H1 (cell line): ENCODE data around the gene MUC4. TPM values are rescaled to one million over a fixed set of nuclear protein-coding genes. Genes with fewer than 3 reads are reported as not detected.

ENCODE experiments used
- GTF2F1 ChIP-seq: IDR thresholded peaks from 2 replicates; pipeline ENCODE4 v1.6.1; 2012; ENCODE audit warnings: low read depth, low read length, improper control_type of control experiment, borderline replicate concordance
- RAD21 ChIP-seq, 2 experiments: IDR thresholded peaks in 1 of 2; conservative IDR thresholded peaks in 1 of 2; 2 replicates each; pipeline ENCODE4 v1.6.1; 2011; ENCODE audit warnings: low read depth in 2 of 2, low read length in 2 of 2, improper control_type of control experiment in 1 of 2, inconsistent platforms in 1 of 2, mild to moderate bottlenecking in 1 of 2, moderate library complexity in 1 of 2
- SIX5 ChIP-seq: IDR thresholded peaks from 2 replicates; pipeline ENCODE4 v1.6.1; 2011; ENCODE audit warnings: mild to moderate bottlenecking, low read depth, low read length
- TEAD4 ChIP-seq: IDR thresholded peaks from 2 replicates; pipeline ENCODE4 v1.6.1; 2012; ENCODE audit warnings: low read depth, low read length, inconsistent platforms, mixed read lengths
- polyA plus RNA-seq, 7 experiments: library from polyadenylated mRNA; depleted of rRNA in 3 of 7; stranded (reverse) in 5 of 7; unstranded in 2 of 7; fragments of >200 nt in 5 of 7; fragments of 200-250 nt in 2 of 7; gene quantifications; 1 replicate in 5 of 7; 2 replicates in 1 of 7; 4 replicates in 1 of 7; pipeline versions ENCODE4 v1.2.1 to v1.2.3, GENCODE V29; 2011 to 2013; ENCODE audit warnings: missing spikeins in 2 of 7, mixed read lengths in 2 of 7
- total RNA-seq: library from RNA; stranded (reverse); fragmentation: NEBNext Ultra II Directional; extraction: Animal tissue kit (Norgen Biotek cat#: 25700); gene quantifications from 2 replicates; pipeline ENCODE4 v1.2.1, GENCODE V29; 2021
- TF ChIP-seq, protein P1 (sequence below): IDR thresholded peaks from 2 replicates; pipeline ENCODE4 v1.6.1; 2012; ENCODE audit warnings: low read length, inconsistent platforms
- TF ChIP-seq, protein P2 (sequence below): IDR thresholded peaks from 2 replicates; pipeline ENCODE4 v1.6.1; 2011; ENCODE audit warnings: low read length, improper control_type of control experiment

Gene MUC4
- total and polyA plus RNA-seq, 2 of the 8 experiments (the other 6 are each of a cell fraction or from before 2014, with no cell fraction given) = 0.89 to 2.0 TPM

GRCh38 chr3:195847055-195847950 is 35.6 kb upstream of the MUC4 start (continued):
- TF ChIP-seq GTF2F1 = no peak
- no peak for TF ChIP-seq TEAD4
- no peak for TF ChIP-seq RAD21 (IDR thresholded peaks at IDR 0.05 in 1 of 2, conservative IDR thresholded peaks at IDR 0.05 in 1 of 2; ENCODE audit: low read depth in 2 of 2, low read length in 2 of 2)
- TF ChIP-seq, protein P1, sequence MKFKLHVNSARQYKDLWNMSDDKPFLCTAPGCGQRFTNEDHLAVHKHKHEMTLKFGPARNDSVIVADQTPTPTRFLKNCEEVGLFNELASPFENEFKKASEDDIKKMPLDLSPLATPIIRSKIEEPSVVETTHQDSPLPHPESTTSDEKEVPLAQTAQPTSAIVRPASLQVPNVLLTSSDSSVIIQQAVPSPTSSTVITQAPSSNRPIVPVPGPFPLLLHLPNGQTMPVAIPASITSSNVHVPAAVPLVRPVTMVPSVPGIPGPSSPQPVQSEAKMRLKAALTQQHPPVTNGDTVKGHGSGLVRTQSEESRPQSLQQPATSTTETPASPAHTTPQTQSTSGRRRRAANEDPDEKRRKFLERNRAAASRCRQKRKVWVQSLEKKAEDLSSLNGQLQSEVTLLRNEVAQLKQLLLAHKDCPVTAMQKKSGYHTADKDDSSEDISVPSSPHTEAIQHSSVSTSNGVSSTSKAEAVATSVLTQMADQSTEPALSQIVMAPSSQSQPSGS = no peak
- no peak for TF ChIP-seq SIX5
- TF ChIP-seq, protein P2, sequence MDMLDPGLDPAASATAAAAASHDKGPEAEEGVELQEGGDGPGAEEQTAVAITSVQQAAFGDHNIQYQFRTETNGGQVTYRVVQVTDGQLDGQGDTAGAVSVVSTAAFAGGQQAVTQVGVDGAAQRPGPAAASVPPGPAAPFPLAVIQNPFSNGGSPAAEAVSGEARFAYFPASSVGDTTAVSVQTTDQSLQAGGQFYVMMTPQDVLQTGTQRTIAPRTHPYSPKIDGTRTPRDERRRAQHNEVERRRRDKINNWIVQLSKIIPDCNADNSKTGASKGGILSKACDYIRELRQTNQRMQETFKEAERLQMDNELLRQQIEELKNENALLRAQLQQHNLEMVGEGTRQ = no peak
- TF ChIP-seq, all 59 proteins: peak for 0
